NCI-H128 (cell line): ENCODE results near the gene ILDR1.

Source experiments
- DNase-seq: peaks from one replicate; lab custom pipeline; 2025; ENCODE audit not compliant: unreplicated experiment; lab: John Stamatoyannopoulos, UW

The ILDR1 gene

DNA sequence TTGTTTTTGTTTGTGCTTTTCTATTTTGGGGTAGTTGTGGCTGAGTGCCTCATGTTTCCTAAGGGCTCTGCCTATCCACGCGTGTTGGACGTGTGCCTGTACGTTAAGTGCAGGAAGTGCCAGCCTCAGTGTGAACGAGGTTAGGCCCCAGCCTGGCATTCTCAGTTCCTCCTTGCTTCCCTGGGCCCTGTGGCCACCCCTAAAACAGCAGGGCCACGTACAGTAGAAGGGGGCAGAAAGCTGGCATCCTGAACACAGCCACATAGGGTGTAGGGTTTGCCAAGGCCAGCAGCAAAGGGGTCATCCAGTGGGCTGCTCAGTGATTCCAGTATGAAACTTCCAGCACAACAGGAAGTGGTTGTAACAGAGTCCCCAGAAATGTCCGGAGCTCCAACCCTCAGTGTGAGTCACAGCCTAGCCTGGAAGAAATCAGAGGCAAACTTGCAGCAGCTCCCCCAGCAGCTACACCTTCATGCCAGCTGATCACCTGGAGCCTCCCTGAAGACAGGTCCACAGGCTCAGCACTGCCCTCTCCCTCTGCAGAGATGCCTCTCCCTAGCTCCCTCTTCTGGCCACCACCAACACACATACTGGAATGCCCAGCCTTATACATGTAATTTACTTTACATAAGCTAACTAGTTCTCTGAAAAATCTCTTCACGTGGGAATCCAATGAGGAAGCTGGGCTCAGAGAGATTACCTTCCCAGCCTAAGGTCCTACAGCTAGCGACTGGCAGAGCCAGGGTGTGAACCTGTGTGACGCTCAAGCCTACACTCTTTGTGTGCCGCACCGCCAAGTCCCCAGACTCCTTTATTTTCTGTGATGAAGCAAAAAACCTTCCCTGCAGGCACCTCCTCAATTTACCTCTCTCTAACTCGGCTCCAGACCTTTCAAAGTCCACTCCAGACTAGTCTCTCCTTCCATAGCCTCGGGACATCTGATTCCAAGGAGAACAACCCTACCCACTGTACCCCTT lies 26.6 kb downstream of the ILDR1 start:
- DNase-seq: no peak

DNA sequence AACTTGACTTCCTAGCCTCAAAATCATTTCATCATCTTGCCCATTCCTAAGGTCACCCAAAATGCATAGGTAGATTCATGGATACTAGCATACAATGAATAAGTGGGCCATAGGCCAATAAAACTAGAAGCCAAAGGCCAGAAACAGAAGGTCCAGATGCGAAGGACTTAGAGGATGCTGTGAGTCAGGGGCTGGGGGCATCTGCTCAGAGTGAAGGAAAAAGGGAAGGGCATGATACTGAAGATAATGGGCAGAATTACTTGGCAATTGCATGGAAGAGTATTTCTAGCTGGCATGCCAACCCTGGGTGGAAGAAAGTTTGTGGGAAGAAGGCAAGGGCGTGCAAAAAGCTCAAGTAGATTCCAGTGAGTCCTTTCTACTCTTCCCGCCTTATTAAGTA lies 27.5 kb downstream of the ILDR1 start:
- DNase-seq: no peak

DNA sequence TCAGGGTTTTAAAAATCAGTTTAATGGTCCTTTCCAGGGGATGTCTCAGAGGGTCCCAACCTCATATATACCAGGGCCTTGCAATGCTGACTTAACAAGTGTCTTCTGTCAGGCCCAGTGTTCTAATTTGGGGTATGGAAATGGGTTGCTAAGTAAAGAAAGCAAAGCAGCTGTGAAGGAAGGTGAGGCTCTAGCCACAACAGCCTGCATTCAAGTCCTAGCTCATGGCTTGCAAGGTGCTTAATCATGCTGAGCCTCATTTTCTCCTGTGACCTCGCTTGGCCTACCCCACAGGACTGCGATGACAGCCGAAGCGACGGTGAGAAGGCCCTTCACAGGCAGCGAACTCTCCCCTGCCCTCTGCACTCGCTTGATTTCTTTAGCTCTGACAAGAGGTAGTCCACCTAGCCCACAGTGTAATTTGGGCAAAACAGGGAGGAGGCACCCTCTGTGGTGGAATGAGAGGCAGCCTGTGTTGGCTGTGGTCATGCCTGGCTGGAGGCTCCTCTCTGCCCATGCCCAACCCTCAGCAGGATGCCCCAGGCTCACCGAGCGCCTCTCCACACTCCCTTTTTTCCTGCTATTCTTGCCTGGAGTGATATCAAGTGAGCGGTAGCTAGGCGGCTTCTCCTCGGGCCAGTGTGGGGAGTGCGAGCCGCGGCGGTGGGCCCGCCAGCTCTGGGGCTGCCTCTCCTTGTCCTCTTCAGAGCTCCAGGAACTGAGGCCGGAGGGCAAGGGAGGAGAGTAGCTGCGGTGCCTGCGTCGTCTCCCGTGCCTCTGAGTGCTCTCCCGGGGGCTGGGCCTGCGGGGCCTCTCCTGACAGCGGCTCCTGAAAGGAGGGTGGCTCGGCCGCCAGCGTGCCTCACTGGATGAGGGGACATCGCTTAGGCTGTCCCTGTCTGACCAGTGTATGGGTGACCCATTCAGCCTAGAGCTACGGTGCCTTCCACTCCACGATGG lies 29.2 kb downstream of the ILDR1 start:
- no peak for DNase-seq

DNA sequence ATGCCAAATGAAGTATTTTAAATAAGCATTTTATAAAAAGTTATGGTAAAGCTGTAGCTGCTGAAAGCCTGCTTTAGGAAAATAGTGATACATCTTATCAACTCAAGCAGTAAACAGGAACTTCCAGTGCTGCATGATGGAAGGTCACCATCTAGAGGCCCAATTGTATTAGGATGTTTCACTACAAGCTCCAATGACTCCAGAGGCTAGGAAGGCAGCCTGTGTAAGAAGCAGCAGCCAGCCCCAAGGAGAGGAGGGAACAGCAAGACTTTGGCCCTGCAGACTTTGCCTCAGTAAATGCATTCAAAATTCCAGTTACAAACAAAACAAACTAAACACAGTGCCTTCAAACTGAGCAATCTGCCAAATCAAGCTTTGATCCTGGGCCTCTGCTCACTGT lies 32.1 kb downstream of the ILDR1 start:
- DNase-seq: no peak

DNA sequence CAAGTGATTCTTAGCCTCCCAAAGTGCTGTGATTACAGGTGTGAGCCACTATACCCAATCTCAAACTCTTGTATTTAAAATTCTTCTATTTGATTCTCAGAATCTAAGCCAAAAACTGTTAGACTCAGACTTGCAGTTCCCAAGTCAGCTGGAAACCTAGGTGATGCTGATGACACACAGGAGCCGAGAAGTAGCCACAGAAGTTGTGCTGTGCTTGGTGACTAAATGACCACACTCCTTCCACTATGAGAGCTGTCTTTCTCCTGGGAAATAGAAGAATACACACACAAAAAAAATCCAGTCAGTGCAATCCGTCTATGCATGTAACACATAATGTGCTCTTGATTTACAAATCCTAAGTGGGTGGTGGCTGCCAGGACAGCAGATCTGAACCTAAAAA lies 33.9 kb downstream of the ILDR1 start:
- no peak for DNase-seq

DNA sequence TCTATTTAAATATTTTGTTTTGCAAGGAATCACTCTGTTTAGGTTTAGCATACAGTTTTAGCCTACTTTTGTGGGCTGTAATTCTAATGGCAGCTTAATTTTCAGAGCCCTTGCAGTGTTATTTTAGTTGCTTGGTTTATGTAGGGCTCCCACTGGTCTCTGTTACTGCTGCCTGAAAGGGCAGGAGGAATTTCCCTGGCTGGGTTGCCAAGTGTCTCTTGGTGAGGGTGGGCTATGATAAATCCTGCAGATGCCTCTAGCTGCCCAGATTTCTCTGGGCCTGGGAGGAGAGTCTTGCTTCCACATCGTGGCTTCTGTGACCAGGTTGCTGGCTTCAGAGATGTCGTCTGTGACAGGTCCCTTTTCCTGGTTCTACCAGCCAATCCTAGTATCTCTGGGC lies 36.2 kb downstream of the ILDR1 start:
- DNase-seq: no peak

DNA sequence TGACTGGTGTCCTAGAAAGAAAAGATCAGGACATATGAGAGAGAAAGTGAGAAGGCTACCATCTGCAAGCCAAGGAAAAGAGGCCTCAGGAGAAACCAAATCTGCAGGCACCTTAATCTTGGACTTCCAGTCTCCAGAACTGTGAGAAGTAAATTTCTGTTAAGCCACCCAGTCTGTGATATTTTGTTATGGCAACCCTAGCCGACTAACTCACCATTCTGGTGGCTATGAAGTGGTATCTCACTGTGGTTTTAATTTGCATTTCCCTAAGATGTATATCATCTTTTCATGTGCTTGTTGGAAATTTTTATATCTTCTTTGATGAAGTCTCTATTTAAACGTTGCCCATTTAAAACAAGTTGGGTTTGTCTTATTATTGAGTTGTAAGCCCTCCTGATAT lies 40.6 kb downstream of the ILDR1 start:
- DNase-seq: no peak

DNA sequence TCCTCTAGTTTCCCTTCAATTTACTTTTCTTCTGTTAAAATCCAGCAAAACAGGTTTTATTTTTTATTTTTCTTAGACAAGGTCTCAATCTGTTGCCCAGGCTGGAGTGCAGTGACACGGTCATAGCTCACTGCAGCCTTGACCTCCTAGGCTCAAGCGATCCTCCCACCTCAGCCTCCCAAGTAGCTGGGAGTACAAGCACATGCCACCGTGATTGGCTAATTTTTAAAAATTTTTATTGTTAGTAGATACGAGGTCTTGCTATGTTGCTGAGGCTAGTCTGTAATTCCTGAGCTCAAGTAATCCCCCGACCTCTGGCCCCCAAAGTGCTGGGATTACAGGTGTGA lies 41.6 kb downstream of the ILDR1 start:
- no peak for DNase-seq

DNA sequence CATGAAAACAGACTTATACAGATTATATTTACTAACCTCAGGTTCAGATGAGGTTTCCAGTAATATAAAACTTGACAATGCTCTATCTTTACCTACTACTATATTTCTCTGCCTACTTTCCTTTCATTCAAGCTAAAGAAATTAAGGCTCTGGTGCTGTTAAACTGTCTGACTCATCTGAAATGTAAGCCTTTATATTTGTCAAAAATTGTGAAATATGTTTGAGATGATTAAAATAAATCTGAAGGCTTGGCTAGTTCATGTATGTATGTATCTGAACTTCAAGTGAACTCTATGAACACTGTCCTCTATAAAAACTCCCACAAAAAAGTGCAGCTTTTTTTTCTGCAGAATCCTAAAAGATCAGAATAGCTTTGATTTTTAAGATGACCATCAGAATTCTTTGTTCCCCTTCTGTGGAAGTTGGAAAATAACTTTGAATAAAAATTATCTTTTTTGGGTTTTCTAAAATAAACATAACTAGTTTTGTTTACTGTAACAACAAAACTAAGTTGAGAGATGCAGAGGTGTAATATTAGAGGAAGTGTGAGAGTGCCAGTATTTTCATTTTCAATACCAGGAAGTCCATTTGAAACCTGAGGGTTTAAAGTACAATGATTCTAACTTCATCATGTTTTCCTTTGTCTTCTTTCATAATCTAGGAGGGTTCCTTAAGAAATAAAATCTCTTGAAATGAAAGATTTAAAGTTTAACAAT lies 42.2 kb downstream of the ILDR1 start:
- no peak for DNase-seq

DNA sequence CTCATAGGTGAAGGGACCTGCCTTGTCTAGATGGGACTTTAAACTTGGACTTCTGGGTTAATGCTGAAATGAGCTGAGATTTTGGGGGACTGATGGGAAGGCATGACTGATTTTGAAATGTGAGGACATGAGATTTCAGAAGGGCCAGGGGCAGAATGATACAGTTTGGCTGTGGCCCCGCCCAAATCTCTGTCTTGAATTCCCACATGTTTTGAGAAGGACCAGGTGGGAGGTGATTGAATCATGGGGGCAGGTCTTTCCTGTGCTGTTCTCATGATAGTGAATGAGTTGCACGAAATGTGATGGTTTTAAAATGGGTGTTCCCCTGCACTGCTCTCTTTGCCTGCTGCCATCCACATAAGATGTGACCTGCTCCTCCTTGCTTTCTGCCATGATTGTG lies 42.8 kb downstream of the ILDR1 start:
- DNase-seq: no peak

DNA sequence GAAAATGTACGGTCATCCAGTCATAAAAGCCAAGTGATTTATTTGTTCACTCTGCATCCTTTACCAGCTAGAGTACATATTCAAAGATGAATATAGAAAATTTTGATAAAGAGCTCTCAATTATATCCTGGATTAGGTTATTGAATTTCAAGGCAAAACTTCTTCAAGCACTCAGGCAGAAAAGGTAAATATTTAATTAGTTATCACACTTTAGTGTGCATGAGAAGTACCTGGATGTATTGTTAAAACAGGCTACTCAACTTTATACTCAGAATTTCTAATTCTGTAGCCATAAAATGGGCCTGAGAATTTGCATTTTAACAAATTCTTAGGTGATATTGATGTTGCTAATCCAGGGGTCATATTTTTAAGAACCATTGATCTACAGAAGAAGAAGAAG lies 45.3 kb downstream of the ILDR1 start:
- DNase-seq: no peak

DNA sequence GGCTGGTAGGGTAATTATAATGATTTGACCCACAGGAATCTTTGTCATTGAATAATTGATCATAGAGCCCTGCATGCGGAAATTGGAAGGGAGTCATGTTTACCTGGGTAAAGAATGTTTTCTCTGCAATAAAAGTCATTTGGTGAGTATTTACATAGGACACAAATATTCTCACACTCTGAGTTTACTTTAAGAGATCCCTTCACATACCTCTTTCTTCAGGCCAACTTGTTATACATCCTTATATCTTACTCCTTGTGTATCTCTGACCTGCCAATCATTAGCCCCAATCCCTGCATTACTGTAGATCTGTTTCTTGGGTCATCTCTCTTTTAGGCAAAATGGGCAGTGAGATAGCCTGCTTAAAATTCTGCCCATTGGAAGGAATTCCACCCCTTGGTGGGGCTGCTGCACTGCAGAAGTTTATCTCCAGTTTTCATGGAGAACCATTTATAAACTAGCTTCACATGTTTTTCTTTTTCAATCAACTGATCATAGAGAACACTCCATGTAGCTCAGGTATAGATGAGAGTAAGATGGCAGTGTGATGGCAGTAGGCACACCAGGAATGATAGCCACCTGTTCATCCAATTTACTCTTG lies 46.2 kb downstream of the ILDR1 start:
- DNase-seq: no peak

DNA sequence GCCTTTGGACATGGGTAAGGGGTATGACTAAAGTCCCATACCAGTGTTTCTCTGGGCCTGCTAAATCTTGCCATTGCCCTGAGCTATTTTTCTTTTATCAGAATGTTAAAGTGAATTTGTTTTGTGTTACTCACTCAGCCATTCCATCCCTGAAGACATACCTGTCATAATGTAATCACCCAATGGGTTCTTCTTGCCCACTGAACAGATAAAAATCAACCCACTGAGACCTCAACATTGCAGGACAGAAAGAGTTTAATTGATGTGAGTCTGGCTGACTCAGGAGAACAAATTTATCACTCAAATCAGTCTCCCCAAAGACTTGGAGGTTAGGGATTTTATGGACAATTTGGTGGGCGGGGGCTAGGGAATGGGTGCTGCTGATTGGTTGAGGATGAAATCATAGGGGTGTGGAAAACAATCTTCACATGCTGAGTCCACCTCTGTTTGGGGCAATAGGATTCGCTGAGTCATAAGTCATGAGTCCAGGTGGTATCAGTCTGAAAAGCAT lies 47.4 kb downstream of the ILDR1 start:
- DNase-seq: no peak

DNA sequence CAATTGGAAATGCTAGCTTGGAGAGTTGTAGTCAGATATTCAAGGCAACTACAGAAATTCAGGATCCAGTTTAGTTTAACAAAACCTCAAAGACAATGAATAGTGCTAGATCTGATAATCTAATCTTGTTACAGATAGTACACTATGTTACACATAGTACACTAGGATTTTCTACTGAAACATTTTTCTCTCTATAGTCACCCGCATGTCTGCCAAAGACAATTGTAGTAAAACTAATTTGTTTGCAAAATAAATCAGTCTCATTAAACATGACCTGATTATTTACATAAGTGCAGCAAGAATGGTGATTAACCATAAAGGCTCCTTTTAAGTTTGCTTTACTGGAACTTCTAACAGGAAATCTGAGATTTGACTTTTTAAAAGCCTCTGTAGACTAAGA lies 52.0 kb downstream of the ILDR1 start:
- DNase-seq: no peak

DNA sequence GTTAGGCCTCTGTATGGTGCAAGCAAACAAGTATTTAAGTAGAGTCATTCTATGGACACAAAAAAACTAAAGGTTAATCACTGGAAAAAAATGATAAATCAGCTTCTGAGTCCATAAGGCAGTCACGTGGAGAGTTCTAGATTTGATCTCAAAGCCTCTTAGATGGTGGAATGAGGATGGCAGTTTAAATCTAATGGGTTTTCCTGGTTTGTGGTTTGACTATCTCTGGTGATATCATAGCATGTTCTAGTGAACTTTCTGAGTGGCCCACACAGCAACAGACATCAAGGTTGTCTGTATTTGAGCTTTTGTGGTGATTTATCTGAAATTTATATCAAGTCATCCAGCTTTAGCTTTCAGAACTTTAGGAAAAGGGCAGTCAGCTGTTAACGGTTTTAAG lies 52.4 kb downstream of the ILDR1 start:
- no peak for DNase-seq

DNA sequence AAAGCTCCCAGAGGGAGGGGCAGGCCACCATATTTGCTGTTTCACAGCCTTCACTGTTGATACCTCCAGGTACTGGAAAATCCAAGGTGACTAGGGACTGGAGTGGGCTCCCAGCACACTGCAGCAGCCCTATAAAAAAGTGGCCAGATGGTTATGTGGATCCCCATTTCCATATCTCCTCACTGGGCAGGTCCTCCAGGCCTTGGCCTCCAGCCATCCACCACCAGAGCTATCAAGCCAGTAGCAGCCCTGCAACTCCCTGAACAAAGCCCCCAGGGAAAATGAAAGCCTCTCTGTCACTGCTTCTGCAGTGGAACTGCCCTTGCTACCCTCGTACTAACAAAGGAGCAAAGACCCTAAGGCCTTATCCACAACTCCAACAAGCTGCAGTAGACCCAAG lies 58.4 kb downstream of the ILDR1 start:
- no peak for DNase-seq

DNA sequence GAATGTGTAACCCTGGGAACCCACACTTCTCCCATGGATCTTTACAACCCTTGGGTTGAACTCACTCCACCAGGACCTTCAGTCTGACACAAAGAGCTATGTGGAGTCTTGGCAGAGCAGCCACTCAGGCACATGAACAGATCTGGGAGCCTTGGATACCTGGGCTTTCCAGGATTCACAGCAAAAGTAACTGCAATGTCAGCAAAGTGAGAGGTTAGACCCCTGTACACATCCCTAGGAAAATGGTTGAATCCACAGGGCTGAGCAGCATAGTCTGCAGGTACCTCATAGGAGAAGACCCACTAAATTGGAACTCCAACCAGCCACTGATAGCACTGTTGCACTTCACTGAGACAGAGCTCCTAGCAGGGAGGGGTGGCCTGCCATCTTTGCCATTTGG lies 59.6 kb downstream of the ILDR1 start:
- DNase-seq: no peak

DNA sequence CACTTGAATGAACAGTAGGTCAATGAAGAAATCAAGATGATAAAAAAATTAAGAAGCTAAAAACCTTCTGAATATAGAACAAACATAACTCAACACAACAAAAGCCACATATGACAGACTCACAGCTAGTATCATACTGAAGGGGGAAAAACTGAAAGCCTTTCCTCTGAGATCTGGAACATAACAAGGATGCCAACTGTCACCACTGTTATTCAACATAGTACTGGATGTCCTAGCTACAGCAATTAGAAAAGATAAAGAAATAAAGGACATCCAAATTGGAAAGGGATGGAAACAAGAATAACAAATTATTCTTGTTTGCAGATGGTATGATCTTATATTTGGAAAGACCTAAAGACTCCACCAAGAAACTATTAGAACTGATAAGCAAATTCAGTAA lies 60.8 kb downstream of the ILDR1 start:
- no peak for DNase-seq

DNA sequence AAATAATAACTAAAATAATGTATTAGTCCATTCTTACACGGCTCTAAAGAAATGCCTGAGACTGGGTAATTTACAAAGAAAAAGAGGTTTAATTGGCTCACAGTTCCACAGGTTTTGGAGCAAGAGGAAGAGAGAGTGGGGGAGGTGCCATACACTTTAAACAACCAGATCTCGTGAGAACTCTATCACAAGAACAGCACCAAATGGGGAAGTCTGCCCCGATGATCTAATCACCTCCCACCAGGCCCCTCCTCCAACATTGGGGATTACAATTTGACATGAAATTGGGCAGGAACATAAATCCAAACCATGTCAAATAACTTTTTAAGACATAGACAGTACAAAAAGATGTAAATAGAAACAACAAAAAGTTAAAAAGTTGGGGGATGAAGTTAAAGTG lies 63.2 kb downstream of the ILDR1 start:
- no peak for DNase-seq

DNA sequence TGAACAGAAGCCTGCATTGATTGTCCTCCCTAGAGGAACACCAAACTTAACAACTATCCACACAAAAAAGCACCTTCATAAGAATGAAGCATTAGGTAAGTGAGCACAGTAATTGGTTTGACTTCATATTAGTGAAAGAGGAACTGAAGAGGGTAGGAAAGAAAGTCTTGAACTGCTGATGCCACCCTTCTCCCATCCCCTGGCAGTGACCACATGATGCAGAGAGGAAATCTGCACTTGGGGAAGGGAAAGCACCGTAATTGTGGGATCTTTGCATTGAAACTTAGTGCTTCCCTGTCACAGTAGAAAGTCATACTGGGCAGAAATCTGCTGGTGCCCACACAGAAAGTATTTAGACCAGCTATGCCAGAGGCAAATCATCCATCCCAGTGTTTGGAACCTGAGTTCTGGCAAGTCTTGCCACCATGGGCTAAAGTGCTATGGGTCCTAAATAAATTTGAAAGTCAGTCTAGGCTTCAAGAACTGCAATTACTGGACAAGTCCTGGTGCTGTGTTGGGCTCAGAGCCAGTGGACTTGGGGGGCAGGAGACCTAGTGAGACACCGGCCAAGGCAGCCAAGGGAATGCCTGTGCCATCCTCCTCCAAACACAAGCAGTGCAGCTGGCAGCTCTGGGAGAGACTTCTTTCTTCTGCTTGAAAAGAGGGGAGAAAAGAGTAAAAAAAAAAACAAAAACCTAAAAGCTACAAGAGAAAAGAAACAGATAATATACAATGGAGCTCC lies 64.2 kb downstream of the ILDR1 start:
- DNase-seq: no peak
